Hepatocyte (in vitro differentiated cells): ENCODE results near the gene PTPRR. TPM values are rescaled to one million over a fixed set of nuclear protein-coding genes. Genes with fewer than 3 reads are reported as not detected.

ENCODE experiments used
- DNase-seq: peaks from one replicate; pipeline ENCODE4 v3.0.0-alpha.2; 2016; ENCODE audit warnings: low spot score
- H2AFZ ChIP-seq: fragments of 200-600 bp; sonication (generic); 2 replicates; pipeline ENCODE4 v1.6.0; 2016; ENCODE audit warnings: antibody characterized with exemption, mild to moderate bottlenecking
- H3K27ac ChIP-seq: fragments of 200-600 bp; sonication (generic); 2 replicates; pipeline ENCODE4 v1.5.1; 2016; ENCODE audit warnings: mild to moderate bottlenecking
- H3K27me3 ChIP-seq: fragments of 200-600 bp; sonication (generic); 2 replicates; pipeline ENCODE4 v1.6.1; 2016
- H3K36me3 ChIP-seq: fragments of 200-600 bp; sonication (generic); replicated peaks from 2 replicates; pipeline ENCODE4 v1.5.1; 2016; ENCODE audit warnings: low read depth; ENCODE audit not compliant: insufficient read depth
- H3K4me1 ChIP-seq: fragments of 200-600 bp; sonication (generic); 2 replicates; pipeline ENCODE4 v1.5.1; 2016; ENCODE audit warnings: mild to moderate bottlenecking, moderate library complexity; ENCODE audit not compliant: insufficient read depth
- H3K4me2 ChIP-seq: fragments of 200-600 bp; sonication (generic); 2 replicates; pipeline ENCODE4 v1.6.0; 2016
- H3K4me3 ChIP-seq: fragments of 200-600 bp; sonication (generic); 2 replicates; pipeline ENCODE4 v1.5.1; 2016; ENCODE audit warnings: mild to moderate bottlenecking
- H3K79me2 ChIP-seq: fragments of 200-600 bp; sonication (generic); 2 replicates; pipeline ENCODE4 v1.6.0; 2017; ENCODE audit warnings: mild to moderate bottlenecking
- H3K9me2 ChIP-seq: fragments of 200-600 bp; sonication (generic); replicated peaks from 2 replicates; pipeline ENCODE4 v1.6.0; 2017; ENCODE audit warnings: mild to moderate bottlenecking; ENCODE audit not compliant: insufficient read depth
- H3K9me3 ChIP-seq: fragments of 200-600 bp; sonication (generic); 2 replicates; pipeline ENCODE4 v1.5.1; 2016; ENCODE audit warnings: low read depth, mild to moderate bottlenecking
- H4K20me1 ChIP-seq: fragments of 200-600 bp; sonication (generic); 2 replicates; pipeline ENCODE4 v1.6.0; 2016; ENCODE audit warnings: mild to moderate bottlenecking; ENCODE audit not compliant: insufficient read depth, poor library complexity, severe bottlenecking
- EZH2 ChIP-seq: fragments of 200-600 bp; sonication (generic); IDR thresholded peaks from 2 replicates; pipeline ENCODE4 v1.6.1; 2016; ENCODE audit warnings: antibody characterized with exemption, mild to moderate bottlenecking, borderline replicate concordance
- EZH2phosphoT487 ChIP-seq: fragments of 200-600 bp; sonication (generic); IDR thresholded peaks from one replicate; pipeline ENCODE4 v1.6.1; 2018; ENCODE audit warnings: antibody characterized with exemption, mild to moderate bottlenecking, low read depth, moderate library complexity; ENCODE audit not compliant: unreplicated experiment, severe bottlenecking
- WGBS: methylation state at CpG from one replicate; pipeline ENCODE4 v1.1.6; 2016; ENCODE audit warnings: low lambda C conversion rate; ENCODE audit errors: missing lambda C conversion rate; 5-methylcytosine and 5-hydroxymethylcytosine counted together
- polyA plus RNA-seq: library from polyadenylated mRNA; unstranded; fragments of >200 nt; fragmentation: Nextera tagmentation; extraction: Ambion mirVana; gene quantifications from 2 replicates; pipeline ENCODE4 v1.2.1, GENCODE V29; 2016
- total RNA-seq: library from RNA; depleted of rRNA; stranded (reverse); fragments of >200 nt; gene quantifications from 2 replicates; pipeline ENCODE4 v1.2.3, GENCODE V29; 2014
- TF ChIP-seq, protein P1 (sequence below): fragments of 200-600 bp; sonication (generic); IDR thresholded peaks from 2 replicates; pipeline ENCODE4 v1.5.1; 2016; ENCODE audit warnings: antibody characterized with exemption, mild to moderate bottlenecking; ENCODE audit not compliant: poor library complexity

Gene PTPRR
- total and polyA plus RNA-seq, 2 experiments from 2014 or later, result 1.9 to 4.8 TPM

- H3K4me3 ChIP-seq, result no peak overlapping the region
- no peaks in the 10 kb centered on the region for H3K9me3 ChIP-seq
- H3K4me2 ChIP-seq, result no peak overlapping the region
- no peaks in the 10 kb centered on the region for H3K9me2 ChIP-seq
- no peaks in the 10 kb centered on the region for H3K27me3 ChIP-seq
- H2AFZ ChIP-seq, result no peak overlapping the region
- no peak for TF ChIP-seq EZH2phosphoT487
- TF ChIP-seq, protein P1, sequence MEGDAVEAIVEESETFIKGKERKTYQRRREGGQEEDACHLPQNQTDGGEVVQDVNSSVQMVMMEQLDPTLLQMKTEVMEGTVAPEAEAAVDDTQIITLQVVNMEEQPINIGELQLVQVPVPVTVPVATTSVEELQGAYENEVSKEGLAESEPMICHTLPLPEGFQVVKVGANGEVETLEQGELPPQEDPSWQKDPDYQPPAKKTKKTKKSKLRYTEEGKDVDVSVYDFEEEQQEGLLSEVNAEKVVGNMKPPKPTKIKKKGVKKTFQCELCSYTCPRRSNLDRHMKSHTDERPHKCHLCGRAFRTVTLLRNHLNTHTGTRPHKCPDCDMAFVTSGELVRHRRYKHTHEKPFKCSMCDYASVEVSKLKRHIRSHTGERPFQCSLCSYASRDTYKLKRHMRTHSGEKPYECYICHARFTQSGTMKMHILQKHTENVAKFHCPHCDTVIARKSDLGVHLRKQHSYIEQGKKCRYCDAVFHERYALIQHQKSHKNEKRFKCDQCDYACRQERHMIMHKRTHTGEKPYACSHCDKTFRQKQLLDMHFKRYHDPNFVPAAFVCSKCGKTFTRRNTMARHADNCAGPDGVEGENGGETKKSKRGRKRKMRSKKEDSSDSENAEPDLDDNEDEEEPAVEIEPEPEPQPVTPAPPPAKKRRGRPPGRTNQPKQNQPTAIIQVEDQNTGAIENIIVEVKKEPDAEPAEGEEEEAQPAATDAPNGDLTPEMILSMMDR, result no peak
- H3K36me3 ChIP-seq, result no peaks in the 10 kb centered on the region
- H3K27ac ChIP-seq, result no peak overlapping the region
- no peaks in the 10 kb centered on the region for H3K4me1 ChIP-seq
- H4K20me1 ChIP-seq, result no peaks in the 10 kb centered on the region
- no peak for DNase-seq
- H3K79me2 ChIP-seq, result no peaks in the 10 kb centered on the region
- 72% methylated on average over 6 of the region's 6 CpGs for WGBS
These were observed 172.9 kb downstream of the PTPRR start for GRCh38 chr12:70747445-70748260.

GRCh38 chr12:70745048-70745447 is 175.5 kb downstream of the PTPRR start:
- TF ChIP-seq EZH2, result no peak
- TF ChIP-seq, protein P1, result no peak
- no peak for TF ChIP-seq EZH2phosphoT487
- no peak overlapping the region for H2AFZ ChIP-seq
- no peaks in the 10 kb centered on the region for H3K79me2 ChIP-seq
- no peaks in the 10 kb centered on the region for H3K4me1 ChIP-seq
- no peaks in the 10 kb centered on the region for H3K27me3 ChIP-seq
- no peak overlapping the region for H3K27ac ChIP-seq
- H3K9me3 ChIP-seq, result no peaks in the 10 kb centered on the region
- no peak overlapping the region for H3K4me2 ChIP-seq
- WGBS, result 94% methylated on average over 7 of the region's 7 CpGs
- no peaks in the 10 kb centered on the region for H4K20me1 ChIP-seq
- no peaks in the 10 kb centered on the region for H3K36me3 ChIP-seq
- no peak overlapping the region for H3K4me3 ChIP-seq
- DNase-seq, result no peak
- H3K9me2 ChIP-seq, result no peaks in the 10 kb centered on the region

GRCh38 chr12:70744178-70744577 is 176.4 kb downstream of the PTPRR start:
- no peaks in the 10 kb centered on the region for H3K9me2 ChIP-seq
- no peak overlapping the region for H3K4me3 ChIP-seq
- no peaks in the 10 kb centered on the region for H3K27me3 ChIP-seq
- H3K4me2 ChIP-seq, result no peak overlapping the region
- no peak overlapping the region for H2AFZ ChIP-seq
- H3K4me1 ChIP-seq, result no peaks in the 10 kb centered on the region
- no peaks in the 10 kb centered on the region for H3K9me3 ChIP-seq
- no peaks in the 10 kb centered on the region for H3K79me2 ChIP-seq
- 68% methylated on average over 2 of the region's 2 CpGs for WGBS
- H3K36me3 ChIP-seq, result no peaks in the 10 kb centered on the region
- no peak overlapping the region for H3K27ac ChIP-seq
- no peaks in the 10 kb centered on the region for H4K20me1 ChIP-seq
- no peak for DNase-seq
- no peak for TF ChIP-seq EZH2
- TF ChIP-seq, protein P1, result no peak
- no peak for TF ChIP-seq EZH2phosphoT487
